AG08395 (cell line): ENCODE data around the gene WSB2.

Source experiments
- DNase-seq: peaks from one replicate; pipeline ENCODE4 v3.0.0; 2012; ENCODE audit warnings: mixed read lengths, low spot score

WSB2 gene

DNA sequence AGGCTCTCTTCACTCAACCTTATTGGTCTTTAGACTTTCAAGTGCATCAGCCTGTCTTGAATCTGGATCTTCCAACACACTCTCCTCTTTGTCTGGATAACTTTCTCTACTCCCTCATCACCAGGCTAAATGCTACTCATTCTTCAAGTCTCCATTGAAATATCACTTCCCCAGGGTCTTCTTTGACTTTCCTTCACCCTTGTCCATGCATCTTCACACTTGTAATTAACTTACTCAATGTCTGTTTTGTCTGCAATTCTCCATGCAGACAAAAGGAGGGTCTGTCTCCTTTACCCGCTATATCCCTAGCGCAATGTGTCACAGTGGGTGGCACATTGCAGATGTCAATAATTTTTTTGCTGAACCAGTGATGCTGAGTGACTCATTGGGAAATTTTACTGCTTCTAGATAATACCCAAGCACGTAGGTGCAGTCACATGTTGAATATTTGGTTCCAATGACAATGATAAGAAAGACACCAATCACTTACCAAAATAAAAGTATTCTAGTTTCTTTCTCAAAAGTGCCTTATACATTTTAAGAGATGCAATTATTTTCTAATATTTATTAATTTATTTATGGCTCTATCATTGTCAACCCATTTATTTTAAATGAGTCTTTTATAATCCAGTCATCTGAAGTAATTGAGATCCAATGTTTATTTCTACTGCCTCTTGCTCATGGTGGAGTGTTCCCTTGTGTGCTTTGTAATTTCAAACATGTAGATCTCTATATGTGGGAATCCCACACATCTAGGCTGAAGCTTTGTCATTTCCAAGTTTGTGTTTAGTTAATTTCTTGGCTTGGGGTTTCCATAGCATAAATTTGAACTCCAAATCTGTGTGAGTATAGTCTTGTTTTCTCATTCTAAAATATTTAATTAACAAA is 66.2 kb downstream of the WSB2 start:
- DNase-seq = no peak

DNA sequence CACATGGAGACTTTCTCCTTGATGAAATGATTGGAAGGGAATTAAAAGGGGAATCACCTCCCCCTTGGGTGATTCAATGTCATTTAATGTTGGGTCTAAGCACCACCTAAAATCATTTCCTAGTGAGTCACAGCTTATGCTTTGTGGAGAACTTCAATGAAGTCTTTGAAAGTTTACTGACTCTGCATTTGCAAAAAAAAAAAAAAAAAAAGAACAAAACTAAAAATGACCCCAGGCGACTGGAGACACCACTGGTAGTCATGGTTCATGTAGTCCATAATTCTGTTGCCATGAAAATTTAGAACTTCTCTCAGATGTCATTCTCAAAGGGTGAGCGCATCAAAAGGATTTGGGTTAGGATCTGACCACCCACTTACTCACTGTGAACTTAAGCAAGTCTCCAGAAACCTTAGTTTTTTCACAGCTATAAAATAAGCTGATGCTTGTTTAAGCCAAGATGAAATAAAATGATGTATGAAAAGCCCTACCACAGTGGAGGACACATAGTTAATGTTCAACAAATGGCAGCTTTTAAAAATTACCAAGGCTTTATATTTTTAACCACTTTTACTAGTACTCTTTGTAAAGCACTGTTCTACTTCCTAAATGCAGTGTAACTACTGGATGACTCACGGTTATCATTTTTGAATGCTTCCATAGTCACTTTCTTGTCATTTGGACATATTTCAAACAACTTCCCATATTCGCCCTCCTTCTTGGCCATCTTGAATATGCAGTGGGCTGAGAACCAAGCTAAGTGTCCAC is 74.1 kb downstream of the WSB2 start:
- DNase-seq = peak; percentile 61

DNA sequence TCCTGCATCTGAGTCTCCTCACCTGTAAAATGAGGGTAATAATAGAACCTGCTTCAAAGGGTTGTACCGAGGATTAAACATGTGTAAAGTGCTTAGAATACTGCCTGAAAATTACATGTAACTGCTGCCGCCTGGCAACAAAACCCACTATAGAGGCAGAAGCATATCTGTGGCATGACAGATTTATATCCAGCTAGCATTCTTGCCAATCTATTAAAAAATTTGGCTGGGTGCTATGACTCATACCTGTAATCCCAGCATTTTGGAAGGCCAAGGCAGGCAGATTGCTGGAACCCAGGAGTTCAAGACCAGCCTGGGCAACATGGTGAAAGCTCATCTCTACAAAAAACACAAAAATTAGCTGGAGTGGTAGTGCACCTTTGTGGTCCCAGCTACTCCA is 75.8 kb downstream of the WSB2 start:
- DNase-seq = no peak
